Prostate gland (tissue), 1 donor: ENCODE data around the gene CMSS1.

Source experiments
- POLR2A ChIP-seq: fragments of 450-650 bp; IDR thresholded peaks from one replicate; pipeline ENCODE4 v1.6.1; 2016; ENCODE audit warnings: antibody characterized with exemption, mild to moderate bottlenecking
- POLR2AphosphoS5 ChIP-seq: sonication (generic); formaldehyde crosslinking; IDR thresholded peaks from one replicate; pipeline ENCODE4 v1.6.1; 2017; ENCODE audit warnings: antibody characterized with exemption

DNA sequence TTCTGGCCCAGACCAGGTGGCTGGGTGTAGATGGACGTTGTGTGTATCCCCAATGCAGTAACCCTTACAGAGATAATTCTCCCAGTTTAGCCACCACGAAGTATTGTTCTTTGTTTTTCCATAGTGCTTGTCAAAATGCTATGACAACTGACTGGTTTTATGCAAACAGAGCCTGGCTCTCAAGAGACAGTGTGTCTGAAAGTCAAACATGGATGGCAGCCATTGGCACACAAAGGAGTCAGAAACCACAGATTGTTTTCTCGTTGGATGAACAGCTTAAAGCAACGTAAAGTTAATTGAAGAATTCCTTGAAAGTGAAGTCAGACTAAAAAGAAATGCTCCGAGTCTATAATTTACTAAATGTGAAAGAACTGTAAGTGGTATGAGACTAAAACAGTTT, 205.5 kb downstream of the CMSS1 start:
- TF ChIP-seq POLR2AphosphoS5 (peak; percentile 54), POLR2A (no peak)
